ENCODE measurements around the gene FREM3. TPM values are rescaled to one million over a fixed set of nuclear protein-coding genes. Genes with fewer than 3 reads are reported as not detected.
"Not testable (repeated sequence)": the region's sequence is repeated elsewhere in the genome, so short reads cannot be mapped to it uniquely, and the experiment has no call there.

The FREM3 gene
- total RNA-seq, 2 experiments from 2014 or later = not detected

GRCh38 chr4:143531380-143531779 lies 169.1 kb downstream of the FREM3 start:
- no peak overlapping the region for H3K27ac Mint-ChIP-seq
- H3K9me3 Mint-ChIP-seq = no peaks in the 10 kb centered on the region
- POLR2A ChIA-PET = no interaction called here

DNA sequence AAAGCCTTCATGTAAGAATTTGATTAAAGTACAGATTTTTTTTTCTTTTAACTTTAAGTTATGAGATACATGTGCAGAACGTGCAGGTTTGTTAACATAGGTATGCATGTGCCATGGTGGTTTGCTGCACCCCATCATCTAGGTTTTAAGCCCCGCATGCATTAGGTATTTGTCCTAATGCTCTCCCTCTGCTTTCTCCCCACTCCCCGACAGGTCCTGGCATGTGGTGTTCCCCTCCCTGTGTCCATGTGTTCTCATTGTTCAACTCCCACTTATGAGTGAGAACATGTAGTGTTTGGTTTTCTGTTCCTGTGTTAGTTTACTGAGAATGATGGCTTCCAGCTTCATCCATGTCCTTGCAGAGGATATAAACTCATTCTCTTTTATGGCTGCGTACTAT lies 172.4 kb downstream of the FREM3 start:
- H3K27ac Mint-ChIP-seq; H3K4me1 ChIP-seq (ENCODE audit: insufficient read depth, low read length); H3K9me3 Mint-ChIP-seq; H3K27ac ChIP-seq (ENCODE audit: low read depth in 1 of 2, low read length in 2 of 2); H3K27me3 Mint-ChIP-seq; H3K9me3 ChIP-seq (ENCODE audit: control insufficient read depth in 1 of 2, insufficient read depth in 1 of 2, low read length in 2 of 2); ATAC-seq (ENCODE audit: poor library complexity); intact Hi-C loops (cut with DNase I, micrococcal nuclease); H3K27me3 ChIP-seq (ENCODE audit: control insufficient read depth in 1 of 2, insufficient read depth in 2 of 2, low read length in 2 of 2); CTCF ChIA-PET; H3K4me3 Mint-ChIP-seq; H3K4me3 ChIP-seq (ENCODE audit: low read length); DNase-seq: not testable (repeated sequence)
- peaks cover 96% of the 10 kb centered on the region for H3K36me3 Mint-ChIP-seq (ENCODE audit: low read depth)
- H3K4me1 Mint-ChIP-seq (ENCODE audit: low read depth) = peaks cover 43% of the 10 kb centered on the region
- POLR2A ChIA-PET = interaction anchor here (1.2 kb wide), 1 partner anchor 14 kb away, joined by 3 read pairs; no protein-coding TSS in a partner anchor
- peaks cover 96% of the 10 kb centered on the region for H3K36me3 ChIP-seq (ENCODE audit: insufficient read depth, low read length)

More at GRCh38 chr4:143531380-143531779, 169.1 kb downstream of the FREM3 start:
- Mint-ChIP-seq H3K4me3 (no peak overlapping the region), H3K36me3 (ENCODE audit: low read depth) (peaks cover 99% of the 10 kb centered on the region), H3K27me3 (no peaks in the 10 kb centered on the region), H3K4me1 (ENCODE audit: low read depth) (peaks cover 39% of the 10 kb centered on the region)
- peaks cover 98% of the 10 kb centered on the region for H3K36me3 ChIP-seq (ENCODE audit: insufficient read depth, low read length)
- CTCF ChIA-PET = interaction anchor here (1.3 kb wide), 1 partner anchor 12 kb away, joined by 3 read pairs; no protein-coding TSS in a partner anchor
- no peak overlapping the region for H3K4me3 ChIP-seq (ENCODE audit: low read length)
- no peaks in the 10 kb centered on the region for H3K27me3 ChIP-seq (ENCODE audit: control insufficient read depth in 1 of 2, insufficient read depth in 2 of 2, low read length in 2 of 2)
- H3K27ac ChIP-seq (ENCODE audit: low read depth in 1 of 2, low read length in 2 of 2) = no peak overlapping the region
- ATAC-seq (ENCODE audit: poor library complexity) (no peak), DNase-seq (no peak)
- no peaks in the 10 kb centered on the region for H3K9me3 ChIP-seq (ENCODE audit: control insufficient read depth in 1 of 2, insufficient read depth in 1 of 2, low read length in 2 of 2)
- TF ChIP-seq, protein P1, sequence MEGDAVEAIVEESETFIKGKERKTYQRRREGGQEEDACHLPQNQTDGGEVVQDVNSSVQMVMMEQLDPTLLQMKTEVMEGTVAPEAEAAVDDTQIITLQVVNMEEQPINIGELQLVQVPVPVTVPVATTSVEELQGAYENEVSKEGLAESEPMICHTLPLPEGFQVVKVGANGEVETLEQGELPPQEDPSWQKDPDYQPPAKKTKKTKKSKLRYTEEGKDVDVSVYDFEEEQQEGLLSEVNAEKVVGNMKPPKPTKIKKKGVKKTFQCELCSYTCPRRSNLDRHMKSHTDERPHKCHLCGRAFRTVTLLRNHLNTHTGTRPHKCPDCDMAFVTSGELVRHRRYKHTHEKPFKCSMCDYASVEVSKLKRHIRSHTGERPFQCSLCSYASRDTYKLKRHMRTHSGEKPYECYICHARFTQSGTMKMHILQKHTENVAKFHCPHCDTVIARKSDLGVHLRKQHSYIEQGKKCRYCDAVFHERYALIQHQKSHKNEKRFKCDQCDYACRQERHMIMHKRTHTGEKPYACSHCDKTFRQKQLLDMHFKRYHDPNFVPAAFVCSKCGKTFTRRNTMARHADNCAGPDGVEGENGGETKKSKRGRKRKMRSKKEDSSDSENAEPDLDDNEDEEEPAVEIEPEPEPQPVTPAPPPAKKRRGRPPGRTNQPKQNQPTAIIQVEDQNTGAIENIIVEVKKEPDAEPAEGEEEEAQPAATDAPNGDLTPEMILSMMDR (IDR thresholded peaks at IDR 0.05) = no peak
- H3K4me1 ChIP-seq (ENCODE audit: insufficient read depth, low read length) = no peaks in the 10 kb centered on the region
- intact Hi-C loops (cut with DNase I, micrococcal nuclease) = loop anchor here in 1 of 2 experiments (2.0 kb wide), 1 partner anchor 15 kb away; no protein-coding TSS in a partner anchor

Other genes with a start within 250 kb of the FREM3 start
- gene SMARCA5, start 187.0 kb downstream of the FREM3 start, total RNA-seq = 10 to 100 TPM; 64.2 to 64.4 TPM
- gene GYPE, start 204.9 kb upstream of the FREM3 start, total RNA-seq = not detected

Data from CD4-positive, alpha-beta T cell (primary cell).